ENCODE results near the gene BBS10. TPM values are rescaled to one million over a fixed set of nuclear protein-coding genes. Genes with fewer than 3 reads are reported as not detected.

BBS10 gene
- total RNA-seq (2021) (8.2 to 9.2 TPM (median 8.9 TPM) in 3 replicates), Bru-seq, nascent RNA (percentile 98 among the genes with signal in this experiment)
- long read RNA-seq, experiment 1, transcript BBS10-201 (2 exons, 3,595 nt): major isoform, 39 of 58 reads
- long read RNA-seq, experiment 1, partial matches to known transcripts: 0 of 58 reads
- long read RNA-seq, experiment 1, other reads (novel, unspliced or antisense): 19 of 58 reads
- long read RNA-seq, experiment 2, partial matches to known transcripts: 0 of 11 reads
- long read RNA-seq, experiment 2, other reads (novel, unspliced or antisense): 10 of 11 reads
- long read RNA-seq, experiment 3, transcript BBS10-201 (2 exons, 3,595 nt): major isoform, 5 of 6 reads
- long read RNA-seq, experiment 3, partial matches to known transcripts: 0 of 6 reads
- long read RNA-seq, experiment 3, other reads (novel, unspliced or antisense): 1 of 6 reads

- ChIA-PET CTCF (interaction anchor here (0.7 to 1.8 kb wide), 13 partner anchors 10 to 822 kb away, joined by 3 to 7 read pairs (median 3); no protein-coding TSS in a partner anchor), POLR2A (interaction anchor here (0.6 to 0.8 kb wide), 2 partner anchors 10 to 36 kb away, joined by 3 to 6 read pairs; no protein-coding TSS in a partner anchor)
- Mint-ChIP-seq H3K9me3 (no peaks in the 10 kb centered on the region), H3K27me3 (ENCODE audit: low read depth) (no peaks in the 10 kb centered on the region), H3K36me3 (no peaks in the 10 kb centered on the region), H3K27ac (peak within 1 kb of the TSS; percentile 96), H3K4me3 (peak within 1 kb of the TSS; percentile 89), H3K4me1 (peaks cover 18% of the 10 kb centered on the region)
- DNase-seq (ENCODE audit: low spot score) (peak; percentile 88), ATAC-seq (peak; percentile 97)
- no peak for TF ChIP-seq ZNF532 (CRISPR knock-in tag; IDR thresholded peaks at IDR 0.05; ENCODE audit: borderline replicate concordance)
- TF ChIP-seq NFE2L1 (CRISPR knock-in tag; IDR thresholded peaks at IDR 0.05): no peak
- no peak for TF ChIP-seq ZNF416 (CRISPR knock-in tag; IDR thresholded peaks at IDR 0.05)
- TF ChIP-seq HMGXB4 (CRISPR knock-in tag; IDR thresholded peaks at IDR 0.05): peak; percentile 67
- no peak for TF ChIP-seq STAT6 (CRISPR knock-in tag; conservative IDR thresholded peaks at IDR 0.05; ENCODE audit: low read depth)
- no peak for TF ChIP-seq PRRX2 (CRISPR knock-in tag; IDR thresholded peaks at IDR 0.05)
- TF ChIP-seq NR2C2 (CRISPR knock-in tag; IDR thresholded peaks at IDR 0.05): no peak
- TF ChIP-seq OVOL2 (CRISPR knock-in tag; IDR thresholded peaks at IDR 0.05; ENCODE audit: borderline replicate concordance): no peak
- no peak for TF ChIP-seq PREB (CRISPR knock-in tag; IDR thresholded peaks at IDR 0.05; ENCODE audit: borderline replicate concordance)
- no peak for TF ChIP-seq HMGA2 (CRISPR knock-in tag; IDR thresholded peaks at IDR 0.05)
- peak; percentile 55; the same call in 1 of the 2 replicates for TF ChIP-seq ZNF671 (CRISPR knock-in tag; IDR thresholded peaks at IDR 0.05)
- peak; percentile 60 for TF ChIP-seq SP1 (CRISPR knock-in tag; conservative IDR thresholded peaks at IDR 0.05)
- TF ChIP-seq ZNF396 (CRISPR knock-in tag; IDR thresholded peaks at IDR 0.05; ENCODE audit: borderline replicate concordance): no peak
- no peak for TF ChIP-seq FOXJ3 (CRISPR knock-in tag; IDR thresholded peaks at IDR 0.05; ENCODE audit: borderline replicate concordance)
- TF ChIP-seq ZNF512 (CRISPR knock-in tag; IDR thresholded peaks at IDR 0.05; ENCODE audit: borderline replicate concordance): no peak
- no peak for TF ChIP-seq ZNF263 (CRISPR knock-in tag; IDR thresholded peaks at IDR 0.05; ENCODE audit: low read depth)
- TF ChIP-seq SOX15 (CRISPR knock-in tag; IDR thresholded peaks at IDR 0.05): no peak
- TF ChIP-seq FOXP1 (CRISPR knock-in tag; IDR thresholded peaks at IDR 0.05; ENCODE audit: borderline replicate concordance): peak; percentile 84; the same call in 1 of the 2 replicates
- no peak for TF ChIP-seq TCF7 (CRISPR knock-in tag; IDR thresholded peaks at IDR 0.05; ENCODE audit: low read depth)
- no peak for TF ChIP-seq GTF2I (CRISPR knock-in tag; conservative IDR thresholded peaks at IDR 0.05)
- TF ChIP-seq NR3C1 (CRISPR knock-in tag; conservative IDR thresholded peaks at IDR 0.05; ENCODE audit: low read depth): no peak
- no peak for TF ChIP-seq ZNF423 (CRISPR knock-in tag; IDR thresholded peaks at IDR 0.05)
- no peak for TF ChIP-seq ZMAT4 (CRISPR knock-in tag; IDR thresholded peaks at IDR 0.05)
Measured at GRCh38 chr12:76348079-76348901, at the start of gene BBS10. Gene BBS10, minus strand, starts transcription at chr12:76348415. Its CDS starts 57 bp downstream, at chr12:76348358.
